HG03432 (cell line): Measurements from ENCODE around the gene CENPU.
"Not testable (repeated sequence)": the region's sequence is repeated elsewhere in the genome, so short reads cannot be mapped to it uniquely, and the experiment has no call there.

Experiments
- ATAC-seq: cut with Tn5 transposase; IDR thresholded peaks from one replicate; pipeline ENCODE4 v1.9.1; 2021; ENCODE audit warnings: mild to moderate bottlenecking, moderate library complexity; ENCODE audit not compliant: unreplicated experiment

CENPU gene, protein sequence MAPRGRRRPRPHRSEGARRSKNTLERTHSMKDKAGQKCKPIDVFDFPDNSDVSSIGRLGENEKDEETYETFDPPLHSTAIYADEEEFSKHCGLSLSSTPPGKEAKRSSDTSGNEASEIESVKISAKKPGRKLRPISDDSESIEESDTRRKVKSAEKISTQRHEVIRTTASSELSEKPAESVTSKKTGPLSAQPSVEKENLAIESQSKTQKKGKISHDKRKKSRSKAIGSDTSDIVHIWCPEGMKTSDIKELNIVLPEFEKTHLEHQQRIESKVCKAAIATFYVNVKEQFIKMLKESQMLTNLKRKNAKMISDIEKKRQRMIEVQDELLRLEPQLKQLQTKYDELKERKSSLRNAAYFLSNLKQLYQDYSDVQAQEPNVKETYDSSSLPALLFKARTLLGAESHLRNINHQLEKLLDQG

DNA sequence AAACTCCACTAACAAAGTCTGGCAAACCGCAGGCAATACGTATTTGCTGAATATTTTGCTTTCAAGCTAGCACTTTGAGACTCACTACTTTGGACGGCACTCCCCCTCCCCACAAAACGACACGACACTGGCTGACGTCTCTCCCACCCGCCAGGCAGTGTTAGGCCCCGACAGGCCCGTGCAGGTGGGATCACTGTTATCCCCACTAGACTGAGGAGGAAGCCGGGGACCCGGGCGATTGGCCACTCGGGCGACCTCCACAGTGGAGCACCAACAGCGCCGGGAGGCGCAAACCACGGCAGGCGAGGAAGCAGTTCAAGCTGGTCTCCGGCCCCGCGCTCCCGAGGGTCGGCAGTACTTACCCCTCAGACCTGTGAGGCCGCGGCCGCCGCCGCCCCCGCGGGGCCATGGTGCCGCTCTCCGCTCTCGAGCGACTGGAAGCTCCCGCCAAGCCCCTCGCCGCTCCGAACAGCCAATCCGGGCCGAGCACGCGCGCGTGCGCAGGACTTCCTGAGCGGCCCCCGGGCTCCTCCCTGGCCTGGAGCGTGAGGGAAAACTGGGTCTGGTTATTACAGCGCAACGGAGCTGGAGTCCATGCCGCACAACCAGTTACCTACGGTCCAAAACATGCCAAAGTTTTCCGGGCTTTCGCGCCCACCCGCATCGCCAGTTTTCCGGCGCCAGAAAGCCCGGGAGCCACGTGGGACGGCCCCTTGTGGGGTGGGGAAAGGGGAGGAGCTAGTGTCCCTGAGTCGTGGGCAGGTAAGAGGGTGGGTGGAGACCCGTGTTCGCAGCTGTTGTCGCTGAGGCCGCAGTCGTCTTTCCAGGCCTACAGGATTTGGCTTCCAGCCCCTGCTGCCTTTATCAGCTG lies at the start of gene CENPU:
Gene CENPU (minus strand): TSS at position 443 of the 871 bp plus-strand sequence. CDS start 34 bp downstream, at position 409.
- ATAC-seq = peak; percentile 93

GRCh38 chr4:184782731-184783373 lies 49.0 kb upstream of the CENPU start:
- peak; percentile 57 for ATAC-seq

DNA sequence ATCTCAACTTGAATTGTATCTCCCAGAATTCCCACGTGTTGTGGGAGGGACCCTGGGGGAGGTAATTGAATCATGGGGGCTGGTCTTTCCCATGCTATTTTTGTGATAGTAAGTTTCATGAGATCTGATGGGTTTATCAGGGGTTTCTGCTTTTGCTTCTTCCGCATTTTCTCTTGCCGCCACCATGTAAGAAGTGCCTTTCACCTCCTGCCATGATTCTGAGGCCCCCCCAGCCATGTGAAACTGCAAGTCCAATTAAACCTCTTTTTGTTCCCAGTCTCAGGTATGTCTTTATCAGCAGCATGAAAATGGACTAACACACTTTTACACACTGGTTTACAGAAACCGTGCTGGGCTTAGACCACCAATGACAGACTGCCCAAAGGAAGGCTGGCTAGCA lies 45.3 kb upstream of the CENPU start:
- ATAC-seq = not testable (repeated sequence)

- ATAC-seq = no peak
Observed at GRCh38 chr4:184778325-184778724, 44.4 kb upstream of the CENPU start.

DNA sequence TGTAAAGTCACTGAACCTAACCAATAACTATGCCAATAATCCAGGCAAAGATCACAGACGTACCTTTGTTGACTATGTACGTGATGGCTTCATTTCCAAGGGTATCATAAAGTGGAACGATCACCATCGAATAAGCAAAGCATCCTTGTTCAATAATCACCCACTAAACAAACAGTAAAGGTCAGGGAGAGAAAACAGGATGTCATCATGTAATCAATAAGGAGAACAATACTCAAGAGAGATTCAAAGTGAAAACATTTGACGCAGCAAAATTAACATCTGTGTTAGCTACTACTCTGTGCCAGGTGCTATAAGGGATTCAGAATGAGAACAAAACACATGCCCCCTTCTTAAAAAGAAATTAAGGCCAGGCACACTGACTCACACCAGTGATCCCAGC lies 42.9 kb upstream of the CENPU start:
- ATAC-seq = no peak

GRCh38 chr4:184775854-184776555 lies 42.1 kb upstream of the CENPU start:
- no peak for ATAC-seq

- no peak for ATAC-seq
Observed at GRCh38 chr4:184774152-184774551, 40.3 kb upstream of the CENPU start.

GRCh38 chr4:184771416-184771815 lies 37.5 kb upstream of the CENPU start:
- no peak for ATAC-seq

GRCh38 chr4:184769141-184769765 lies 35.4 kb upstream of the CENPU start:
- ATAC-seq = no peak

- no peak for ATAC-seq
Observed at GRCh38 chr4:184768296-184768695, 34.4 kb upstream of the CENPU start.

DNA sequence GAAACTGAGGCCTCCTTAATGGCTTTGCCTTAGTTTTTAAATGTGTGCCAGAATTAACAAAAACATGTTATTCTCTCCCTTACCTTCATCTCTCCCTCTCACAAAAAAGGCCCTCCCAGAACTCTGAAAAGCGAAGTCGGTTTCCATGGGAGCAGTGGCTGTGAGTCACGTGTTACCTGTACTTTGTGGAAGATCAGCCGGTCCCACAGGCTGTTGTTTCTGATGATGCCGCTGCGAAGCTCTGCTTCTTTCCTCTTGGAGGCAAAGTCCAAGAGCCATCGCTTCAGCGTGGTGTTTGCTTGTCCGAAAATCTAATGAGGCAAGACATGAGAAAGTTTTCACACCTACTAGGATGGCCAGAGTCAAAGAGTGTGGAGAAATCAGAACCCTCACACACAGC lies 32.5 kb upstream of the CENPU start:
- ATAC-seq = no peak

GRCh38 chr4:184765473-184766340 lies 31.8 kb upstream of the CENPU start:
- no peak for ATAC-seq

DNA sequence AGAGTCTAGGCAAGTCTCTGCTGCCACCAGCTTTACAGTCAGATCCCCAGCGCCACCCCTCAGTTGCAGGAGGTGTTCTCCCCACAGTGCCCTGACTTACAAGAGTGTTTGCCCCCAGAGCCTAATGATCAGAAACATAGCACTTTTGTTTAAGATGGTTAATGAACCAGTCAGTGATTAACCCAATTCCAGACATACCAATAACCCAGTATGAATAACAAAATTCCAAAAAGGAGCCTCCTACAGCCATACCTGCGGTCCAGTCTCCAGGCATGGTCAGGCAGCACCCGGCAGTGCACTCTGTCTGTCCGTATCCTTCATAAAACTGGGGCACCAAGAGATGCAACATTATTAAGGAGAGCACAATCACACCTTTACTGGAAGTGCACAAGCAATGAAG lies 30.7 kb upstream of the CENPU start:
- ATAC-seq = no peak

DNA sequence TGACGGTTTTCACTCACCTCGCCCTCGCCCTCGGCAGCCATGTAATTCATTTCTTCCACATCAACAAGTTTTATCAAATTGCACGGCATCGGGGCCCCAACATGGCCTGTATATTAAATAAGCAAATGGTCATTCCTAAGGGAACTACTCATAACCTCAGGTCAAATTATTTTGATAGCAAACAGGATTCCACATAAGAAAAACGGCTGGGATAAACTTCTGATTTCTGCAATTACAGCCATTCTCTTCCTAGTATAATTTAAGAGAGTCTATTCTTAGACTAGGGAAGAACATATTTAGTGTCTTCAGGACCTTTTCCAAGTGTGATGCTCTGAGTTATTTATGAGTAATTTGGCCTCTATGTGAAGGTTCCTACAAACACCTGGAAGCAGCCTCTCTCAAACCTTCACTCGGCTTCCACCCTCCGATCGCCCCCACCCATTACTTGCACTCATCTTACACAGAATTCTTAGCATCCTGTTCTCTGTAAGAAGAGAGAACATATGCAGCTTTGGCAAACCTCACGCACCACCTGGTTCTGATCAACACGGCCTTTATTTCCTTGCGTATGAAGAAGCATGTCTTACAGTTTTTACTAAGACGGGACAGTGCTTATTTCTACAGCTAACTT lies 29.4 kb upstream of the CENPU start:
- no peak for ATAC-seq

GRCh38 chr4:184762100-184762499 lies 28.2 kb upstream of the CENPU start:
- ATAC-seq = peak; percentile 92

- ATAC-seq = no peak
Observed at GRCh38 chr4:184760681-184761080, 26.8 kb upstream of the CENPU start.

DNA sequence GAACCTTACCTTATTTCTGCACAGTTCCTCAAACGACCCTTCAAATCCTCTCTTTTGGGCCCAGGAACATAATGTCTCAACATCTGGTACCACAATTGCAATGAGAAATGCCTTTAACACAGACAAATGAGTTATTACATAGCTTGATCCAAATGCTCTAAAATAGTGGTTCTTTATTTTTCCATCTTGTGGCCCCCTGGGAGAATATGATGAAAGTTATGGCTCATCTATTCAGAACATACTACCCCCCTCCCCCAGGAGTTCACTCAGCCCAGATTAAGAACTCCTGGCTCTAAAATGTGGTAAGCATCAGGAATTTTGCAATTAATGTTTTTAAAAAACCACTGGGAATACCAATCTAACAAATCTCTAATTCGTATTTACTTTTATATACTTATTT lies 23.9 kb upstream of the CENPU start:
- ATAC-seq = no peak

GRCh38 chr4:184756399-184756798 lies 22.5 kb upstream of the CENPU start:
- ATAC-seq = no peak

- ATAC-seq = no peak
Observed at GRCh38 chr4:184755278-184755677, 21.4 kb upstream of the CENPU start.
